HepG2 (cell line): ENCODE measurements around the gene CFAP99. TPM values are rescaled to one million over a fixed set of nuclear protein-coding genes. Genes with fewer than 3 reads are reported as not detected.
A peak's percentile ranks its signal among the peaks of the same experiment; 100 is the strongest.

Experiments used
- GATAD2A ChIP-seq: IDR thresholded peaks from 2 replicates; pipeline ENCODE4 v1.6.1; 2016
- HHEX ChIP-seq: IDR thresholded peaks from 2 replicates; pipeline ENCODE4 v1.6.1; 2016; ENCODE audit warnings: control low read depth
- HOXA5 ChIP-seq: sonication (generic); formaldehyde crosslinking; IDR thresholded peaks from 2 replicates; pipeline ENCODE4 v1.4.0; 2020; ENCODE audit warnings: missing genetic modification reagents
- RBM39 ChIP-seq: fragments of 200-400 bp; formaldehyde crosslinking; IDR thresholded peaks from one replicate; pipeline ENCODE4 v1.6.1; 2018; ENCODE audit warnings: antibody characterized with exemption, mild to moderate bottlenecking, low read depth, low read length; ENCODE audit not compliant: poor library complexity, severe bottlenecking
- REST ChIP-seq, 2 experiments: IDR thresholded peaks; 2 replicates each; pipeline ENCODE4 v1.6.1; 2011 to 2012; ENCODE audit warnings: low read length in 2 of 2, borderline replicate concordance in 1 of 2, low read depth in 1 of 2, mild to moderate bottlenecking in 1 of 2, moderate library complexity in 1 of 2
- RFX3 ChIP-seq: IDR thresholded peaks from 2 replicates; pipeline ENCODE4 v1.6.1; 2016; ENCODE audit warnings: missing biosample characterization, missing genetic modification reagents
- SNAPC5 ChIP-seq: sonication (generic); formaldehyde crosslinking; IDR thresholded peaks from 2 replicates; pipeline ENCODE4 v1.8.1; 2023; ENCODE audit warnings: mild to moderate bottlenecking, missing genetic modification reagents, borderline replicate concordance
- SPEN ChIP-seq: sonication (generic); formaldehyde crosslinking; IDR thresholded peaks from 2 replicates; pipeline ENCODE4 v1.5.1; 2020; ENCODE audit warnings: low read depth, mild to moderate bottlenecking, missing genetic modification reagents
- ZBTB40 ChIP-seq, 2 experiments: fragments of 450-650 bp in 1 of 2; sonication (generic) in 1 of 2; formaldehyde crosslinking in 1 of 2; IDR thresholded peaks; 2 replicates each; pipeline versions ENCODE4 v1.6.1 to v1.8.0; 2016 to 2022; ENCODE audit warnings: antibody characterized with exemption in 1 of 2, mild to moderate bottlenecking in 1 of 2, missing genetic modification reagents in 1 of 2
- ZC3H4 ChIP-seq: sonication (generic); formaldehyde crosslinking; IDR thresholded peaks from 2 replicates; pipeline ENCODE4 v1.4.0; 2020; ENCODE audit warnings: missing genetic modification reagents, borderline replicate concordance
- ZMAT5 ChIP-seq: sonication (generic); formaldehyde crosslinking; IDR thresholded peaks from 2 replicates; pipeline ENCODE4 v1.5.0; 2020; ENCODE audit warnings: mild to moderate bottlenecking, low read depth, missing genetic modification reagents, borderline replicate concordance
- ZNF552 ChIP-seq: sonication (generic); formaldehyde crosslinking; IDR thresholded peaks from 2 replicates; pipeline ENCODE4 v1.9.0; 2022; ENCODE audit warnings: missing genetic modification reagents, mild to moderate bottlenecking, borderline replicate concordance
- ZNF713 ChIP-seq: sonication (generic); formaldehyde crosslinking; IDR thresholded peaks from 2 replicates; pipeline ENCODE4 v1.4.0; 2020; ENCODE audit warnings: mild to moderate bottlenecking, missing genetic modification reagents
- ZNF776 ChIP-seq: sonication (generic); formaldehyde crosslinking; IDR thresholded peaks from 2 replicates; pipeline ENCODE4 v1.4.0; 2020; ENCODE audit warnings: mild to moderate bottlenecking, missing genetic modification reagents
- ZSCAN21 ChIP-seq: sonication (generic); formaldehyde crosslinking; IDR thresholded peaks from 2 replicates; pipeline ENCODE4 v1.8.0; 2022; ENCODE audit warnings: mild to moderate bottlenecking, missing genetic modification reagents, moderate library complexity, borderline replicate concordance
- polyA plus RNA-seq, 8 experiments: library from polyadenylated mRNA; depleted of rRNA in 3 of 8; stranded (reverse) in 7 of 8; unstranded in 1 of 8; fragments of >200 nt; fragmentation: Illumina TruSeq in 4 of 8; extraction: Trizol in 4 of 8; gene quantifications; 2 replicates each; pipeline versions ENCODE4 v1.2.1 to v1.2.3, GENCODE V29; 2011 to 2016; ENCODE audit warnings: low read depth in 4 of 8, missing spikeins in 1 of 8, mixed read lengths in 1 of 8; ENCODE audit not compliant: insufficient read depth in 1 of 8
- total RNA-seq, 5 experiments: library from RNA; depleted of rRNA; stranded (reverse); fragments of >200 nt; fragmentation: Illumina TruSeq; extraction: Trizol; gene quantifications; 2 replicates each; pipeline ENCODE4 v1.2.3, GENCODE V29; 2016; ENCODE audit warnings: low read depth in 1 of 5

Gene CFAP99
- total and polyA plus RNA-seq, 2 of the 13 experiments (the other 11 are each of a cell fraction or from before 2014, with no cell fraction given), result not detected

- no peak for TF ChIP-seq ZBTB40 (IDR thresholded peaks at IDR 0.05)
- peak; percentile 73; the same call in 1 of the 2 replicates for TF ChIP-seq ZBTB40 (CRISPR knock-in tag; IDR thresholded peaks at IDR 0.05)
- no peak; the same call in 1 of the 2 replicates for TF ChIP-seq ZNF776 (CRISPR knock-in tag)
- peak; percentile 90; the same call in 1 of the 2 replicates for TF ChIP-seq ZSCAN21
- no peak for TF ChIP-seq SPEN (CRISPR knock-in tag)
- no peak for TF ChIP-seq GATAD2A
- TF ChIP-seq SNAPC5 (CRISPR knock-in tag), result no peak
- TF ChIP-seq ZNF552 (CRISPR knock-in tag), result no peak
- TF ChIP-seq ZMAT5 (CRISPR knock-in tag), result no peak
- TF ChIP-seq RBM39, result no peak
- no peak for TF ChIP-seq HHEX (CRISPR knock-in tag)
- no peak for TF ChIP-seq REST (IDR thresholded peaks at IDR 0.05; ENCODE audit: borderline replicate concordance in 1 of 2, low read depth in 1 of 2, low read length in 2 of 2)
- no peak for TF ChIP-seq ZC3H4 (CRISPR knock-in tag)
- peak; percentile 74; the same call in 1 of the 2 replicates for TF ChIP-seq HOXA5 (CRISPR knock-in tag)
- TF ChIP-seq RFX3 (CRISPR knock-in tag), result no peak
- no peak for TF ChIP-seq ZNF713 (CRISPR knock-in tag)
Measured at GRCh38 chr4:2462218-2462991, 43.6 kb downstream of the CFAP99 start (continued).
